HepG2 (cell line): ENCODE data around the gene RPH3AL. TPM values are rescaled to one million over a fixed set of nuclear protein-coding genes. Genes with fewer than 3 reads are reported as not detected.

ENCODE experiments used
- BATF2 ChIP-seq: sonication (generic); formaldehyde crosslinking; IDR thresholded peaks from 2 replicates; pipeline ENCODE4 v1.8.0; 2022; ENCODE audit warnings: mild to moderate bottlenecking, missing genetic modification reagents, moderate library complexity
- CBX5 ChIP-seq: sonication (generic); formaldehyde crosslinking; IDR thresholded peaks from 2 replicates; pipeline ENCODE4 v1.4.0; 2020; ENCODE audit warnings: missing genetic modification reagents, borderline replicate concordance
- CCAR2 ChIP-seq: fragments of 200-400 bp; formaldehyde crosslinking; optimal IDR thresholded peaks from 2 replicates; pipeline ENCODE3; 2018; ENCODE audit warnings: low read depth, mild to moderate bottlenecking, low read length, moderate library complexity
- DNMT1 ChIP-seq: sonication (generic); formaldehyde crosslinking; IDR thresholded peaks from 2 replicates; pipeline ENCODE4 v1.5.1; 2020; ENCODE audit warnings: mild to moderate bottlenecking, missing genetic modification reagents
- FOXP1 ChIP-seq, 2 experiments: fragments of 450-650 bp in 1 of 2; IDR thresholded peaks; 2 replicates each; pipeline ENCODE4 v1.6.1; 2017 to 2018; ENCODE audit warnings: antibody characterized with exemption in 1 of 2
- HCFC1 ChIP-seq: fragments of 150-350 bp; IDR thresholded peaks from 2 replicates; pipeline ENCODE4 v1.6.1; 2014; ENCODE audit warnings: low read depth, low read length
- MED13 ChIP-seq: sonication (generic); formaldehyde crosslinking; IDR thresholded peaks from 2 replicates; pipeline ENCODE4 v1.5.0; 2020; ENCODE audit warnings: missing genetic modification reagents
- NFATC3 ChIP-seq: sonication (generic); formaldehyde crosslinking; IDR thresholded peaks from 2 replicates; pipeline ENCODE4 v1.5.1; 2020; ENCODE audit warnings: mild to moderate bottlenecking, missing genetic modification reagents
- NR2F2 ChIP-seq: IDR thresholded peaks from 2 replicates; pipeline ENCODE4 v1.6.1; 2012; ENCODE audit warnings: low read depth, inconsistent platforms, borderline replicate concordance
- RBFOX2 ChIP-seq: fragments of 200-400 bp; formaldehyde crosslinking; IDR thresholded peaks from 2 replicates; pipeline ENCODE4 v1.6.1; 2017; ENCODE audit warnings: low read depth, mild to moderate bottlenecking, low read length
- SRF ChIP-seq: IDR thresholded peaks from 2 replicates; pipeline ENCODE4 v1.6.1; 2011; ENCODE audit warnings: mild to moderate bottlenecking, low read depth, low read length, moderate library complexity
- TOE1 ChIP-seq: sonication (generic); formaldehyde crosslinking; IDR thresholded peaks from 2 replicates; pipeline ENCODE4 v1.4.0; 2020; ENCODE audit warnings: mild to moderate bottlenecking, missing genetic modification reagents
- ZBTB10 ChIP-seq: sonication (generic); formaldehyde crosslinking; IDR thresholded peaks from 2 replicates; pipeline ENCODE4 v1.4.0; 2020; ENCODE audit warnings: missing genetic modification reagents, borderline replicate concordance
- ZNF124 ChIP-seq: sonication (generic); formaldehyde crosslinking; IDR thresholded peaks from 2 replicates; pipeline ENCODE4 v1.4.0; 2020; ENCODE audit warnings: missing genetic modification reagents
- ZNF407 ChIP-seq: sonication (generic); formaldehyde crosslinking; IDR thresholded peaks from one replicate; pipeline ENCODE4 v1.5.1; 2020; ENCODE audit warnings: mild to moderate bottlenecking, missing genetic modification reagents; ENCODE audit errors: not compliant biosample characterization
- ZNF530 ChIP-seq: sonication (generic); formaldehyde crosslinking; IDR thresholded peaks from 2 replicates; pipeline ENCODE4 v1.5.0; 2020; ENCODE audit warnings: low read depth, mild to moderate bottlenecking, missing genetic modification reagents
- ZNF552 ChIP-seq: sonication (generic); formaldehyde crosslinking; IDR thresholded peaks from 2 replicates; pipeline ENCODE4 v1.9.0; 2022; ENCODE audit warnings: missing genetic modification reagents, mild to moderate bottlenecking, borderline replicate concordance
- ZNF773 ChIP-seq: sonication (generic); formaldehyde crosslinking; IDR thresholded peaks from 2 replicates; pipeline ENCODE4 v1.4.0; 2020; ENCODE audit warnings: missing genetic modification reagents, borderline replicate concordance
- polyA plus RNA-seq, 8 experiments: library from polyadenylated mRNA; depleted of rRNA in 3 of 8; stranded (reverse) in 7 of 8; unstranded in 1 of 8; fragments of >200 nt; fragmentation: Illumina TruSeq in 4 of 8; extraction: Trizol in 4 of 8; gene quantifications; 2 replicates each; pipeline versions ENCODE4 v1.2.1 to v1.2.3, GENCODE V29; 2011 to 2016; ENCODE audit warnings: low read depth in 4 of 8, missing spikeins in 1 of 8, mixed read lengths in 1 of 8; ENCODE audit not compliant: insufficient read depth in 1 of 8
- total RNA-seq, 5 experiments: library from RNA; depleted of rRNA; stranded (reverse); fragments of >200 nt; fragmentation: Illumina TruSeq; extraction: Trizol; gene quantifications; 2 replicates each; pipeline ENCODE4 v1.2.3, GENCODE V29; 2016; ENCODE audit warnings: low read depth in 1 of 5

The RPH3AL gene
- total and polyA plus RNA-seq, 2 of the 13 experiments (the other 11 are each of a cell fraction or from before 2014, with no cell fraction given) = 7.8 to 16.4 TPM

- TF ChIP-seq MED13 (CRISPR knock-in tag) = 0 out of 2 replicates have a peak, but pooled peaks have one; percentile 37
- no peak for TF ChIP-seq CCAR2
- no peak for TF ChIP-seq RBFOX2
- no peak for TF ChIP-seq TOE1 (CRISPR knock-in tag)
- no peak for TF ChIP-seq BATF2
- TF ChIP-seq ZNF407 = no peak
- no peak for TF ChIP-seq ZNF124 (CRISPR knock-in tag)
- TF ChIP-seq NR2F2 = no peak
- no peak for TF ChIP-seq DNMT1 (CRISPR knock-in tag)
- TF ChIP-seq CBX5 (CRISPR knock-in tag) = no peak
- no peak for TF ChIP-seq ZNF552
- no peak for TF ChIP-seq ZNF530
- no peak for TF ChIP-seq FOXP1 (IDR thresholded peaks at IDR 0.05)
- no peak for TF ChIP-seq FOXP1 (CRISPR knock-in tag; IDR thresholded peaks at IDR 0.05)
- TF ChIP-seq ZNF773 (CRISPR knock-in tag) = no peak
- TF ChIP-seq HCFC1 = no peak
- no peak for TF ChIP-seq NFATC3 (CRISPR knock-in tag)
- no peak for TF ChIP-seq SRF
- peak; percentile 99 for TF ChIP-seq ZBTB10
Measured at GRCh38 chr17:193841-194806, 158.5 kb downstream of the RPH3AL start (continued).
